Brain microvascular endothelial cell (primary cell): Measurements from ENCODE around the gene SRSF10.

ENCODE experiments used
- DNase-seq: peaks from one replicate; pipeline ENCODE4 v3.0.0-alpha.2; 2020
- H3K27ac ChIP-seq: fragments of 250-450 bp; sonication (Bioruptor Pico); 2 replicates; pipeline ENCODE4 v1.5.1; 2020; ENCODE audit warnings: mild to moderate bottlenecking, moderate library complexity
- H3K27me3 ChIP-seq: fragments of 250-450 bp; sonication (Bioruptor Pico); replicated peaks from 2 replicates; pipeline ENCODE4 v1.5.1; 2020; ENCODE audit warnings: mild to moderate bottlenecking
- H3K36me3 ChIP-seq: fragments of 250-450 bp; sonication (Bioruptor Pico); replicated peaks from 2 replicates; pipeline ENCODE4 v1.5.1; 2020; ENCODE audit warnings: mild to moderate bottlenecking
- H3K4me3 ChIP-seq: 2 replicates; pipeline ENCODE4 v1.5.1; 2011; ENCODE audit warnings: low read depth, mild to moderate bottlenecking, control low read depth, low read length, moderate library complexity
- CTCF ChIP-seq: IDR thresholded peaks from 2 replicates; pipeline ENCODE4 v1.5.1; 2011; ENCODE audit warnings: low read depth, mild to moderate bottlenecking, moderate library complexity, low read length, control low read depth, inconsistent platforms; ENCODE audit errors: missing control alignments
- in situ Hi-C: cut with HindIII; loops from 2 replicates; pipeline ENCODE4 v1.10.0; 2017; ENCODE audit warnings: low sequenced_read_pairs, low pct_ligation_motif_present

Gene SRSF10

DNA sequence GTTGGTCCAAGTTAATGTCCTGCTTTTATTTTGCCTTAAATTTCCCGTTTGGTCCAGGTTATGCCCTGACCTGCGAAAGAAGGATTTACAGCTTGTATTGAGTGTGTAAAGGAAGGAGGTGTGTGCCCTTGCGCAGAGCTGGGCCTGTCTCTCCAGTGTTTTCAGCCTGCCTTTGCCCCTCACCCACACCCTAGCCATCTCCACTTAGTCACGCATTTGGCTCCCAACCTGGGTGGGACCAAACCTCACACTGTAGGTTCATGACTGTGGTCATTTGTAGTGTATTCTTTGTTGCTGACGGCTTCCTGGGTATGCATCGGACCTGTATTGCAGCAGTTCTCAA lies 572 bp upstream of the SRSF10 start:
- Histone ChIP-seq H3K4me3 (peak overlapping the region; percentile 26), H3K27me3 (no peaks in the 10 kb centered on the region), H3K27ac (peak overlapping the region; percentile 97), H3K36me3 (peaks cover 10% of the 10 kb centered on the region)
- in situ Hi-C loops: no loop called here
- peak; percentile 59 for DNase-seq
- no peak for TF ChIP-seq CTCF

- in situ Hi-C loops: no loop called here
- TF ChIP-seq CTCF: no peak
- no peak for DNase-seq
- H3K4me3 ChIP-seq: peak overlapping the region; percentile 88
- H3K27ac ChIP-seq: peak overlapping the region; percentile 97
- H3K27me3 ChIP-seq: no peaks in the 10 kb centered on the region
- H3K36me3 ChIP-seq: peaks cover 15% of the 10 kb centered on the region
These were observed 693 bp downstream of the SRSF10 start for GRCh38 chr1:23979387-23979880.

DNA sequence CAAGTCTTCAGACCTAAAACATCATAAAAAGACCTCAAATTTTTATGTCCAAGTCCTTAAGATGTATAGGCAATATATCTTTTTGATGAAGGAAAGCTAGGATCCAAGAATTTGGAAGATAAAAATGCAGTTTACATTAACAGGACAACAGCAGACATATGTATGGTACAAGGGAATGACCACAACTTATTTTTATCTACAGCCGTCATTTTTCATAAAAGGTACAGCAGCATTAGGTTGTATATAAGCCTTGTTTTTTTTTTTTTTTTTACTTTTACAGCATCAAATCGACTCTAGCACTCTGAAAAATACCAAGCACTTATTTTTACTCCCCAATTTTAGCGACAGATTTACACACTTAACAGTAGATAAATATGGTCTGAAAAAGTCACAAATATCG lies 1.3 kb downstream of the SRSF10 start:
- no peak for DNase-seq
- H3K27me3 ChIP-seq: no peaks in the 10 kb centered on the region
- TF ChIP-seq CTCF: no peak
- in situ Hi-C loops: no loop called here
- H3K27ac ChIP-seq: no peak overlapping the region
- peak overlapping the region; percentile 88 for H3K4me3 ChIP-seq
- peaks cover 19% of the 10 kb centered on the region for H3K36me3 ChIP-seq

DNA sequence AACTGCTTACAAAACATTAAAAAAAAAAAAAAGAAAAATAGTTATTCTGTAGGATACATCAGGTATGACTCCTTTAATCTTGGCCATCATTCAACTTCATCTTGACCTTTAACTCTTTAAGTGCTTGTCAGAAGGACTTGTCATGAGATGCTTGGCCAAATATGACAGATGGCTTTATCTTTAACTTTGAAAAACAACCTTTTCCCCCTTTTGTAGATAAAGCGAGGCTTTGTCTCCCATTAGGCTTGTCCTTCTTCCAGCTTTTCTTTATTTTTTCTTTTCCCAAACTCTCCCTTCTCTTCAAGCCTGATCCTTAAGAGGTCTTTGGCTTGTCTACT lies 2.3 kb downstream of the SRSF10 start:
- H3K27ac ChIP-seq: no peak overlapping the region
- H3K36me3 ChIP-seq: peaks cover 24% of the 10 kb centered on the region
- no peak for TF ChIP-seq CTCF
- H3K27me3 ChIP-seq: no peaks in the 10 kb centered on the region
- peak overlapping the region; percentile 88 for H3K4me3 ChIP-seq
- no peak for DNase-seq
- in situ Hi-C loops: no loop called here

DNA sequence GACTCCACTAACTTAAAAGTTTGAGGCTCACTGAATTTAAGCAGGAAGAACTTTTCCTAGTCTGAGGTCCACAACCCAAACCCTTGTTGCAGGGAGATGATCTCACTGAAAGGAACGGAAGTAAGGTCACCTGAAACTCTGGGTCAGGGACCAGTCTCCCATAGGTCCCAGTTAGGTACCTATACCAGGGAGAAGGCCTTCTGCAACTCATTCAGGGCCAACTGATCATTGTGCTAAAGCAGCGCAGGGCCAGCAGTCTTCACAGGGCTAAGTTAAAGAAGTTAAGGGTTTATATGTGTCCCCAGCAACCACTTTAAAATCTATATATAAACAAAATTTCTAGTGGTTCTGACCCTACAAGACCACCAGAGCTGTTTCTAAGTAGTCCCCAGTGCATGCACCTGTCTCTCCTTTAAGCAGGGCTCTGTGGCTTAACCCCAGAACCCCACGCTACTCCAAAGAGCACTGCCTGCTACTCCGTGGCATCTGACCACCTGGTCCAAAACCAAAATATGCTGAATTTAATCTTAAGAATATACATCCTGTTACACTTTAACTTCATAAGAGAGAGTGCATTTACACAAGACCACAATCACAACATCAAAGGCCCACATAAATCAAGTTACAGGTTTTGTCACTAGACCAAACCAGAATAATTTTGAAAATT lies 2.8 kb downstream of the SRSF10 start:
- in situ Hi-C loops: no loop called here
- H3K4me3 ChIP-seq: no peak overlapping the region
- no peak for TF ChIP-seq CTCF
- H3K27ac ChIP-seq: no peak overlapping the region
- no peaks in the 10 kb centered on the region for H3K27me3 ChIP-seq
- peaks cover 26% of the 10 kb centered on the region for H3K36me3 ChIP-seq
- DNase-seq: no peak

DNA sequence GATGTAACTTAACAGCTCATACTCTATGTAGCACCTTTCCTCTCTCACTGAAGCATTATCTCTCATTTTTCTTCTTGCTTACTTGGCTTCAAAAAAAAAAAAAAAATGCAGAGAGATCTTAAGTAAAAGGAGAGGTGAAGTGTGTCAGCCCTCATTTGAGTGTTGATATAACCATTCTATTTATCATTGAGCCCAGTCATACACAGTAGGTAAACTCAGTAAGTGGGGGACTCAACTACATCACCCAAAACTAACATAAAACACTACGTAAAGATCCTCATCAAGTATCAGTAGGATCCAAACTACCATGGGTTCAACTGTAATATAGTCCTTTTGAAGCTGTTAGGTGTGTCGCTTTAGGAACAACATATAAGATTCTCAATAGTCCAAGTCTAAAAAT lies 12.3 kb downstream of the SRSF10 start:
- Histone ChIP-seq H3K27me3 (no peaks in the 10 kb centered on the region), H3K27ac (no peak overlapping the region), H3K36me3 (peaks cover 33% of the 10 kb centered on the region), H3K4me3 (no peak overlapping the region)
- no peak for DNase-seq
- no peak for TF ChIP-seq CTCF
- in situ Hi-C loops: no loop called here
